AG10803 (cell line): ENCODE measurements around the gene TOP1.

Experiments
- DNase-seq: peaks from one replicate; pipeline ENCODE4 v3.0.0; 2010; ENCODE audit warnings: low read depth
- H3K4me3 ChIP-seq: 2 replicates; pipeline ENCODE4 v1.5.1; 2011; ENCODE audit warnings: mild to moderate bottlenecking, low read length, control low read depth
- TF ChIP-seq, protein P1 (sequence below): conservative IDR thresholded peaks from 2 replicates; pipeline ENCODE4 v1.5.1; 2011; ENCODE audit warnings: mild to moderate bottlenecking, low read length, control low read depth, inconsistent platforms

TOP1 gene

DNA sequence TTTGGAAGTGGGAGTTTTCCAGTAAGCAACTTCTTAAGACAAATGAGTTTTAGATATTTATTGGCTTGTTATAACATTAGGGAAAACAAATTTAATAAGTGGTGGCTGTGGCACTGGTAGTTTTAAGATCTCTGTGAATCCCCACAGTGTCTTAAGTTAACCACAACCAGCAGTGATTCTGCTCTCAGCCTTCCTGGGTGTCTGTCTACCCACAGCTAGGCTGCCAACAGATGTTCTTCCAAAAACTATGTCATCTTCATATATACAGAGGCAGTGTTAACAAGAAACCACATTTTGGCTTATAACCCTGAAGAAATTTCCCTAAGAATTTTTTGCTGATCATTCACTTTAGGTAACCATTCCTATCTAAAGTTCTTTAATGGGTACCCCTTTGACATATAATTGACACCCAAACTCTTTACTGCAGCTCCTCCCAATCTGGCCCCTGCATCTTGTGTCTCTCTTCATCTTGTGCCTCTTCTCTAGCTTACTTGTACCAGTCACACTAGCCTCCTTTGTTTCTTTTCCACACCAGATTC, 52.7 kb downstream of the TOP1 start:
- H3K4me3 ChIP-seq, result no peak overlapping the region
- TF ChIP-seq, protein P1, sequence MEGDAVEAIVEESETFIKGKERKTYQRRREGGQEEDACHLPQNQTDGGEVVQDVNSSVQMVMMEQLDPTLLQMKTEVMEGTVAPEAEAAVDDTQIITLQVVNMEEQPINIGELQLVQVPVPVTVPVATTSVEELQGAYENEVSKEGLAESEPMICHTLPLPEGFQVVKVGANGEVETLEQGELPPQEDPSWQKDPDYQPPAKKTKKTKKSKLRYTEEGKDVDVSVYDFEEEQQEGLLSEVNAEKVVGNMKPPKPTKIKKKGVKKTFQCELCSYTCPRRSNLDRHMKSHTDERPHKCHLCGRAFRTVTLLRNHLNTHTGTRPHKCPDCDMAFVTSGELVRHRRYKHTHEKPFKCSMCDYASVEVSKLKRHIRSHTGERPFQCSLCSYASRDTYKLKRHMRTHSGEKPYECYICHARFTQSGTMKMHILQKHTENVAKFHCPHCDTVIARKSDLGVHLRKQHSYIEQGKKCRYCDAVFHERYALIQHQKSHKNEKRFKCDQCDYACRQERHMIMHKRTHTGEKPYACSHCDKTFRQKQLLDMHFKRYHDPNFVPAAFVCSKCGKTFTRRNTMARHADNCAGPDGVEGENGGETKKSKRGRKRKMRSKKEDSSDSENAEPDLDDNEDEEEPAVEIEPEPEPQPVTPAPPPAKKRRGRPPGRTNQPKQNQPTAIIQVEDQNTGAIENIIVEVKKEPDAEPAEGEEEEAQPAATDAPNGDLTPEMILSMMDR, result no peak
- peak; percentile 70 for DNase-seq

DNA sequence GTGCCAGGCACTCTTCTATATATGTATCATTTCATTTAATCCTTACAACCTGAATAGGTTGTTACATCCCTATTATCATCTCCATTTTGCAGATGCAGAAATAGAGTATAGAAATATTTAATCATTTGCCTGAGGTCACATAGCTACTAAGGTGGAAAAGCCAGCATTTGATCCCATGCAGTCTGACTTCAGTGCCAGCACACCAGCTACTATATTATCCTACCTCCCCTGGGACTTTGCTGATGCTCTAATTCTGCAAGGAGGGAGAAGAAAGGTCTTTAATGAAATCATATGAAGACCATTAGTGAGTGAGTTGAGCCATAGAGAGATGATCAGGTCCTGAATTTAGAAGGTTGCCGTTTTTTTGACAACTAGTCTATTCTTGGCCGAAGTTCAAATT, 53.7 kb downstream of the TOP1 start:
- TF ChIP-seq, protein P1, result no peak
- no peak overlapping the region for H3K4me3 ChIP-seq
- no peak for DNase-seq

DNA sequence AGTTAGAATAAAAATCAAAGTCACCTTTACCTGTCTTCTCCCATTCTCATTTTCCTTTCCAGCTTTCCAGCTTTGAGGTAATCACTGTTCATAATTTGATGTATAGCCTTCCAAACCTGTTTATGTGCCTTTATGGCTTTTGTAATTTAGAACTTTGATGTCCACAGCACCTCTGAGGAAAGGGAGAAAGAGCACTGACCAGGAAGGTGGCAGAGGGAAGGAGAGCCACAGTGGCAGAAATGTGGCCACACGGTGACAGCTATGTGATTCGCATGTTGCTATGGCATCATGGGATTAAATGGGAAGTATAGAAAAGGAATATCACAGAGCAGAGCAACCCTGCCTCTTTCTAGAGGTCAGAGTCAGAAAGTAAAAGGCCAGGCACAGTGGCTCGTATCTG, 57.0 kb downstream of the TOP1 start:
- no peak for DNase-seq
- TF ChIP-seq, protein P1, result no peak
- H3K4me3 ChIP-seq, result no peak overlapping the region

DNA sequence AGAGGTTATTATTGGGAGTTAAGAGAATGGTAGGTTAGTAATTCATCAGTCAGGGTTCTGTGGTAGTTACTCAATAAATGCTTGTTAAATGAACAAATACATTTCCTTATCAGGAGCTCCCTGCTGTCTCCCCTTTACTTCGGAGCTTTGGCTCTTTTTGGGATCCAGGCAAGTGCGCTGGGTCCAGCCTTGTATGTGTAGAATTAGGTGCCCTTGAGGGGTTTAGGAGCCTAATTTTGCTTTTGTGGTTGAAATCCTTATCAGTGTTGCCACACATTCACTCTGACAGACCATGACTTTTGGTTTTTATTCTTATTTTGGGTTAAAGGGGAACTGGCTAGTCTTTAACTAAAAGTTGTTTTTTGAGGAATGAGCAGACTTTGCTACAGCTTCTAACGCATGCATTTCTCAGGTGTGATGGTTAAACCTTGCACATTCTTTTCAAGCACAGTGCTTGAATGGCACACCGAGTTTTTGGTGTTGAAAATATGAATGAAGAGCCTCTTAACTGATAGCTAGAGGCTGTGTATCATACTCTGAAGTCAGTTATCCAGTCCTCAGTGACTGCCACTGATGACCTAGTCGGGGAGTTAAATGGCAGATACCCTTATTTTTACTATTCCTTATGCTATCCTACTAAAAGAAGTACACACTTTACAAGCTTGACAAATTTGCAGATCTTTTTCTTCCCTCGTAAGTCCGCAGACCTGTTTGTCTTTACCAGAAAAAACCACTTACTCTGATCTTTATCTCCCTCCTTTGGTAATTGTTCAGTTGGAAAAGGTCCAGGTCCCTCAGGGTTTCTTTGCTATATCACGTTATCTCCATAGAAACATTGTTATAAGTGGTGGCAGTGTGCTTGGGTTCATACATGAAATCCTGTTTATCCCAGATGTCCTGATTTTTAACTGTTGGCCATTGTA, 58.0 kb downstream of the TOP1 start:
- H3K4me3 ChIP-seq, result no peak overlapping the region
- no peak for DNase-seq
- TF ChIP-seq, protein P1, result no peak

DNA sequence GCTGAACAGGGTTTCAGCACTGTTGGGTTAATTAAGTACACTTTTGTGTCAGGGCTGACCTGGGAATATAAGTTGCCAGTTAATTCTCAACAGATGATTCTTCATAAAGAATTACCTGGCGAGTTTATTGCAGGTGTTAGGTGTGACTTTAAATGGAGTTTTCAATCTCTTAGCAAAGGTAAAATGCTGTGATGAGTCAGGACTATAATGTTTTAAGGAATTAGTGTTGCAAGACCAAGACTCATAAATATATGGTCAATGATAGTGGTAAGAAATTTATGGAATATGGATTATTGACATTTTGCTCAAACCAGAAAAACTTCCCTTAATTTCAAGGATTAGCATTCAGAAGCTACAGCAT, 58.7 kb downstream of the TOP1 start:
- no peak overlapping the region for H3K4me3 ChIP-seq
- TF ChIP-seq, protein P1, result no peak
- DNase-seq, result no peak

DNA sequence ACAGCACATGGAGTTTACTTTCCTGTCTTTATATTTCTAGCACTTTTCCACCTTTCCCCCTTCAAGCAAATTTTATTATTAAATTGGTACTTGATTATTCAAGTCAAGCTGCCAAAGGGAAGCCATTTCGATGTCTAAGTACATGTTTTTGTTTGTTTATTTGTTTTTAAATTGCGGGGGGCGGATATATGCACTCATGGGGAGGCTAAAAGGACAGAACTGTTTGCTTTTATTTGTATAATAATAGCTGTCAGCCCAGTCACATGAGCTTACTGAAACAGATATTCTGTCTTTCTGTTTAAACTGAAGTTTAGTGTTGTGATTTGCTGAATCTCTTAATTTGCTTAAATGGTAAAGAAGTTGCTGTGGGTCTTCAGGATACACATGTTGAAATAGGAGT, 59.2 kb downstream of the TOP1 start:
- TF ChIP-seq, protein P1, result no peak
- no peak overlapping the region for H3K4me3 ChIP-seq
- DNase-seq, result no peak

DNA sequence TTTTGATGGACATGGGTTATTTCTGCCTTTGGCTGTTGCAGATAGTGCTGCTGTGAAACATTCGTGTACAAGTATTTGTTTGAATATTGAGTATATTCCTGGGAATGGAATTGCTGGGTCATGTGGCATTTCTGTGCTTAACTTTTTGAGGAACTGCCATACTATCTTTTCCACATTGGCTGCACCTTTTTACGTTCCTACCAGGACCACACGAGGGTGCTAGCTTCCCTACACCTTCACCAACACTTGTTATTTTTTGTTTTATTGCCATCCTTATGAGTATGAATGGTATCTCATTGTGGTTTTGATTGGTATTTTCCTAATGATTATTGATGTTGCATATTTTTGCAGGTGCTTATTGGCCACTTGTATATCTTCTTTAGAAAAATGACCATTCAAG, 60.9 kb downstream of the TOP1 start:
- TF ChIP-seq, protein P1, result no peak
- DNase-seq, result no peak
- no peak overlapping the region for H3K4me3 ChIP-seq
